WERI-Rb-1 (cell line): ENCODE measurements around the gene CAMSAP1.

Source experiments
- DNase-seq: peaks from one replicate; pipeline ENCODE4 v3.0.0-alpha.2; 2020
- H3K27ac ChIP-seq: fragments of 250-450 bp; sonication (Bioruptor Pico); 2 replicates; pipeline ENCODE4 v1.5.1; 2020; ENCODE audit warnings: mild to moderate bottlenecking, moderate library complexity
- H3K27me3 ChIP-seq: fragments of 250-450 bp; sonication (Bioruptor Pico); 2 replicates; pipeline ENCODE4 v1.5.1; 2021; ENCODE audit warnings: mild to moderate bottlenecking, low read depth, moderate library complexity; ENCODE audit not compliant: insufficient read depth, severe bottlenecking
- H3K36me3 ChIP-seq: fragments of 250-450 bp; sonication (Bioruptor Pico); 2 replicates; pipeline ENCODE4 v1.5.1; 2020; ENCODE audit warnings: mild to moderate bottlenecking, moderate library complexity
- H3K4me3 ChIP-seq: 2 replicates; pipeline ENCODE4 v1.5.1; 2011; ENCODE audit warnings: low read depth, mild to moderate bottlenecking, control low read depth, low read length
- H3K9me3 ChIP-seq: fragments of 250-450 bp; sonication (Bioruptor Pico); 2 replicates; pipeline ENCODE4 v1.5.1; 2021; ENCODE audit warnings: mild to moderate bottlenecking, moderate library complexity; ENCODE audit not compliant: severe bottlenecking
- CTCF ChIP-seq: IDR thresholded peaks from 2 replicates; pipeline ENCODE4 v1.5.1; 2011; ENCODE audit warnings: low read depth, mild to moderate bottlenecking, control low read depth, inconsistent platforms, low read length

CAMSAP1 gene

GRCh38 chr9:135792268-135793128 lies 114.8 kb downstream of the CAMSAP1 start:
- no peaks in the 10 kb centered on the region for H3K27me3 ChIP-seq
- DNase-seq: no peak
- no peak for TF ChIP-seq CTCF
- no peaks in the 10 kb centered on the region for H3K36me3 ChIP-seq
- peak overlapping the region; percentile 4; the same call in 1 of the 2 replicates for H3K4me3 ChIP-seq
- H3K9me3 ChIP-seq: no peaks in the 10 kb centered on the region
- H3K27ac ChIP-seq: peak overlapping the region; percentile 53

- TF ChIP-seq CTCF: no peak
- H3K36me3 ChIP-seq: no peaks in the 10 kb centered on the region
- peak overlapping the region; percentile 4; the same call in 1 of the 2 replicates for H3K4me3 ChIP-seq
- H3K27me3 ChIP-seq: no peaks in the 10 kb centered on the region
- H3K27ac ChIP-seq: peak overlapping the region; percentile 53
- no peaks in the 10 kb centered on the region for H3K9me3 ChIP-seq
- DNase-seq: peak; percentile 68
These were observed 115.7 kb downstream of the CAMSAP1 start for GRCh38 chr9:135791431-135792267.

GRCh38 chr9:135790850-135791249 lies 116.5 kb downstream of the CAMSAP1 start:
- DNase-seq: no peak
- TF ChIP-seq CTCF: no peak
- no peaks in the 10 kb centered on the region for H3K27me3 ChIP-seq

GRCh38 chr9:135790356-135790755 lies 117.0 kb downstream of the CAMSAP1 start:
- no peak for DNase-seq
- Histone ChIP-seq H3K4me3 (no peak overlapping the region), H3K27ac (no peak overlapping the region), H3K27me3 (no peaks in the 10 kb centered on the region), H3K36me3 (no peaks in the 10 kb centered on the region), H3K9me3 (no peaks in the 10 kb centered on the region)
- TF ChIP-seq CTCF: no peak

More at GRCh38 chr9:135790850-135791249, 116.5 kb downstream of the CAMSAP1 start:
- H3K36me3 ChIP-seq: no peaks in the 10 kb centered on the region
- no peaks in the 10 kb centered on the region for H3K9me3 ChIP-seq
- no peak overlapping the region for H3K4me3 ChIP-seq
- no peak overlapping the region for H3K27ac ChIP-seq

GRCh38 chr9:135789838-135790291 lies 117.5 kb downstream of the CAMSAP1 start:
- no peak overlapping the region for H3K27ac ChIP-seq
- no peak overlapping the region for H3K4me3 ChIP-seq
- no peak for DNase-seq
- no peak for TF ChIP-seq CTCF
- H3K27me3 ChIP-seq: no peaks in the 10 kb centered on the region
- H3K9me3 ChIP-seq: no peaks in the 10 kb centered on the region
- H3K36me3 ChIP-seq: no peaks in the 10 kb centered on the region
